SK-N-SH (cell line): Measurements from ENCODE around the gene GLS. TPM values are rescaled to one million over a fixed set of nuclear protein-coding genes. Genes with fewer than 3 reads are reported as not detected.

Experiments used
- CTCF ChIA-PET: fragments of 300-600, 350-600 bp; formaldehyde crosslinking; extraction: SDS; loops from one replicate; lab custom pipeline; 2021; lab: Yijun Ruan, JAX
- POLR2A ChIA-PET: fragments of 350-600 bp; sonication (Branson Sonifier 250); formaldehyde crosslinking; extraction: SDS; loops from one replicate; lab custom pipeline; 2020; ENCODE audit warnings: antibody characterized with exemption, inconsistent platforms; lab: Yijun Ruan, JAX
- DNase-seq: peaks from one replicate; pipeline ENCODE4 v3.0.0; 2012
- H2AFZ ChIP-seq: fragments of 200-600 bp; sonication (generic); 2 replicates; pipeline ENCODE4 v1.8.1; 2016; ENCODE audit warnings: antibody characterized with exemption, mild to moderate bottlenecking, low read depth
- H3F3A ChIP-seq: fragments of 200-600 bp; sonication (generic); replicated peaks from 2 replicates; pipeline ENCODE3; 2016; ENCODE audit warnings: antibody characterized with exemption, mild to moderate bottlenecking; ENCODE audit not compliant: insufficient read depth
- H3K27ac ChIP-seq, 2 experiments: fragments of 200-500 bp in 1 of 2; fragments of 200-600 bp in 1 of 2; sonication (Bioruptor generic) in 1 of 2; sonication (generic), shearing (Covaris generic) in 1 of 2; 2 replicates each; pipeline versions ENCODE4 v1.5.1 to v1.6.1; 2014 to 2016; ENCODE audit warnings: low read depth in 2 of 2, inconsistent platforms in 1 of 2, low read length in 1 of 2, mild to moderate bottlenecking in 1 of 2, mixed read lengths in 1 of 2
- H3K27me3 ChIP-seq: fragments of 200-600 bp; sonication (generic), shearing (Covaris generic); 2 replicates; pipeline ENCODE4 v1.6.1; 2016; ENCODE audit warnings: mixed run types; ENCODE audit not compliant: insufficient read depth
- H3K36me3 ChIP-seq, 2 experiments: fragments of 200-500 bp in 1 of 2; fragments of 200-600 bp in 1 of 2; sonication (Bioruptor generic) in 1 of 2; sonication (generic) in 1 of 2; replicated peaks in 1 of 2; 2 replicates each; pipeline versions ENCODE3 to v1.5.1; 2014 to 2016; ENCODE audit warnings: low read length in 1 of 2, mild to moderate bottlenecking in 1 of 2; ENCODE audit not compliant: insufficient read depth in 2 of 2, control insufficient read depth in 1 of 2
- H3K4me1 ChIP-seq, 2 experiments: fragments of 200-500 bp in 1 of 2; fragments of 200-600 bp in 1 of 2; sonication (Bioruptor generic) in 1 of 2; sonication (generic), shearing (Covaris generic) in 1 of 2; 2 replicates each; pipeline versions ENCODE4 v1.5.1 to v1.6.1; 2014 to 2016; ENCODE audit warnings: low read depth in 1 of 2, low read length in 1 of 2, mixed run types in 1 of 2; ENCODE audit not compliant: insufficient read depth in 2 of 2, control insufficient read depth in 1 of 2
- H3K4me2 ChIP-seq: fragments of 200-600 bp; sonication (generic), shearing (Covaris generic); 2 replicates; pipeline ENCODE4 v1.6.1; 2017; ENCODE audit warnings: mixed run types
- H3K4me3 ChIP-seq, 2 experiments: fragments of 200-500 bp in 1 of 2; fragments of 200-600 bp in 1 of 2; sonication (Bioruptor generic) in 1 of 2; sonication (generic), shearing (Covaris generic) in 1 of 2; 2 replicates each; pipeline versions ENCODE4 v1.5.1 to v1.8.1; 2014 to 2016; ENCODE audit warnings: low read depth in 2 of 2, inconsistent platforms in 1 of 2, low read length in 1 of 2, mild to moderate bottlenecking in 1 of 2, mixed read lengths in 1 of 2, moderate library complexity in 1 of 2
- H3K79me2 ChIP-seq: fragments of 200-600 bp; sonication (generic); 2 replicates; pipeline ENCODE4 v1.8.1; 2017; ENCODE audit warnings: mild to moderate bottlenecking; ENCODE audit not compliant: insufficient read depth
- H3K9ac ChIP-seq: fragments of 200-600 bp; sonication (generic); 2 replicates; pipeline ENCODE4 v1.6.1; 2017; ENCODE audit warnings: mixed run types
- H3K9me2 ChIP-seq: fragments of 200-600 bp; sonication (generic); 2 replicates; pipeline ENCODE4 v1.6.1; 2017; ENCODE audit warnings: mixed run types
- H3K9me3 ChIP-seq: fragments of 200-600 bp; sonication (generic); 2 replicates; pipeline ENCODE4 v1.6.1; 2017; ENCODE audit warnings: mixed run types, mild to moderate bottlenecking, moderate library complexity
- H4K20me1 ChIP-seq: fragments of 200-600 bp; sonication (generic); 2 replicates; pipeline ENCODE4 v1.6.1; 2017; ENCODE audit warnings: mild to moderate bottlenecking, mixed run types; ENCODE audit not compliant: insufficient read depth
- CHD2 ChIP-seq: fragments of 150-350 bp; IDR thresholded peaks from 2 replicates; pipeline ENCODE4 v1.6.1; 2018; ENCODE audit warnings: low read length; ENCODE audit not compliant: partially characterized antibody
- MXI1 ChIP-seq: IDR thresholded peaks from 2 replicates; pipeline ENCODE4 v1.6.1; 2012; ENCODE audit warnings: mild to moderate bottlenecking, low read depth, low read length, improper control_type of control experiment
- NRF1 ChIP-seq: IDR thresholded peaks from 2 replicates; pipeline ENCODE4 v1.6.1; 2012; ENCODE audit warnings: low read depth, mild to moderate bottlenecking, low read length
- POLR2AphosphoS5 ChIP-seq: IDR thresholded peaks from 2 replicates; pipeline ENCODE4 v1.6.1; 2012; ENCODE audit warnings: low read depth, low read length
- RXRA ChIP-seq: IDR thresholded peaks from 2 replicates; pipeline ENCODE4 v1.4.0; 2012; ENCODE audit warnings: low read depth, mild to moderate bottlenecking, borderline replicate concordance
- WGBS: methylation state at CpG from one replicate; pipeline ENCODE4 v1.1.6; 2017; ENCODE audit warnings: low lambda C conversion rate; 5-methylcytosine and 5-hydroxymethylcytosine counted together
- polyA plus RNA-seq, 3 experiments: library from polyadenylated mRNA; depleted of rRNA; stranded (reverse); fragments of >200 nt; gene quantifications; 2 replicates each; pipeline ENCODE4 v1.2.3, GENCODE V29; 2012
- TF ChIP-seq, protein P1 (sequence below): IDR thresholded peaks from 2 replicates; pipeline ENCODE4; 2012
- TF ChIP-seq, protein P2 (sequence below): IDR thresholded peaks from 2 replicates; pipeline ENCODE4 v1.6.1; 2012; ENCODE audit warnings: mild to moderate bottlenecking, low read depth, low read length, moderate library complexity
- TF ChIP-seq, protein P3 (sequence below): IDR thresholded peaks from 2 replicates; pipeline ENCODE4 v1.4.0; 2012; ENCODE audit warnings: low read depth, borderline replicate concordance

The GLS gene
- polyA plus RNA-seq, 1 of the 3 experiments (the other 2 are of a cell fraction), result 37.2 TPM

DNA sequence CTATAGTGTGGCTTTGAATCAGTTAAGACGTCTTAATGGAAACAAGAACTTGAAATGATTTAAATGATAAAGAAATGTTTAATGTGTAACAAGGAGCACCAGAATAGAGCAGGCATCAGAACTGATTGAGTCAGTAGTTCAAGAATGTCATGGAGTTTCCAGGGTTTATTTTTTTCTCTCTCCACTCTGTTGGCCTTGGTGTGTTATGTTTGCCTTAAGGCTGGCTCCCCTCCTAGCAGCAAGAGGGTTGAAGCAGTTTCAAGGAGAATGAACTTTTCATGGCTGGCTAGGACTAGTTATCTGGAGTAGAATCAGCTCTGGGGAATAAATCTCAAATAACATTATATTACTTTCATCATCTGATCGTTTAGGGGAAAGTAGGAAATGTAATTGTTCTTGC is 13.4 kb upstream of the GLS start (continued):
- TF ChIP-seq NRF1 (no peak), RXRA (0 out of 2 replicates have a peak, but pooled peaks have one; percentile 47), POLR2AphosphoS5 (no peak)
- TF ChIP-seq, protein P1, sequence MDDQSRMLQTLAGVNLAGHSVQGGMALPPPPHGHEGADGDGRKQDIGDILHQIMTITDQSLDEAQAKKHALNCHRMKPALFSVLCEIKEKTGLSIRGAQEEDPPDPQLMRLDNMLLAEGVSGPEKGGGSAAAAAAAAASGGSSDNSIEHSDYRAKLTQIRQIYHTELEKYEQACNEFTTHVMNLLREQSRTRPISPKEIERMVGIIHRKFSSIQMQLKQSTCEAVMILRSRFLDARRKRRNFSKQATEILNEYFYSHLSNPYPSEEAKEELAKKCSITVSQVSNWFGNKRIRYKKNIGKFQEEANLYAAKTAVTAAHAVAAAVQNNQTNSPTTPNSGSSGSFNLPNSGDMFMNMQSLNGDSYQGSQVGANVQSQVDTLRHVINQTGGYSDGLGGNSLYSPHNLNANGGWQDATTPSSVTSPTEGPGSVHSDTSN, result peak; percentile 61; the same call in 1 of the 2 replicates
- TF ChIP-seq, protein P2, sequence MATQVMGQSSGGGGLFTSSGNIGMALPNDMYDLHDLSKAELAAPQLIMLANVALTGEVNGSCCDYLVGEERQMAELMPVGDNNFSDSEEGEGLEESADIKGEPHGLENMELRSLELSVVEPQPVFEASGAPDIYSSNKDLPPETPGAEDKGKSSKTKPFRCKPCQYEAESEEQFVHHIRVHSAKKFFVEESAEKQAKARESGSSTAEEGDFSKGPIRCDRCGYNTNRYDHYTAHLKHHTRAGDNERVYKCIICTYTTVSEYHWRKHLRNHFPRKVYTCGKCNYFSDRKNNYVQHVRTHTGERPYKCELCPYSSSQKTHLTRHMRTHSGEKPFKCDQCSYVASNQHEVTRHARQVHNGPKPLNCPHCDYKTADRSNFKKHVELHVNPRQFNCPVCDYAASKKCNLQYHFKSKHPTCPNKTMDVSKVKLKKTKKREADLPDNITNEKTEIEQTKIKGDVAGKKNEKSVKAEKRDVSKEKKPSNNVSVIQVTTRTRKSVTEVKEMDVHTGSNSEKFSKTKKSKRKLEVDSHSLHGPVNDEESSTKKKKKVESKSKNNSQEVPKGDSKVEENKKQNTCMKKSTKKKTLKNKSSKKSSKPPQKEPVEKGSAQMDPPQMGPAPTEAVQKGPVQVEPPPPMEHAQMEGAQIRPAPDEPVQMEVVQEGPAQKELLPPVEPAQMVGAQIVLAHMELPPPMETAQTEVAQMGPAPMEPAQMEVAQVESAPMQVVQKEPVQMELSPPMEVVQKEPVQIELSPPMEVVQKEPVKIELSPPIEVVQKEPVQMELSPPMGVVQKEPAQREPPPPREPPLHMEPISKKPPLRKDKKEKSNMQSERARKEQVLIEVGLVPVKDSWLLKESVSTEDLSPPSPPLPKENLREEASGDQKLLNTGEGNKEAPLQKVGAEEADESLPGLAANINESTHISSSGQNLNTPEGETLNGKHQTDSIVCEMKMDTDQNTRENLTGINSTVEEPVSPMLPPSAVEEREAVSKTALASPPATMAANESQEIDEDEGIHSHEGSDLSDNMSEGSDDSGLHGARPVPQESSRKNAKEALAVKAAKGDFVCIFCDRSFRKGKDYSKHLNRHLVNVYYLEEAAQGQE, result no peak

DNA sequence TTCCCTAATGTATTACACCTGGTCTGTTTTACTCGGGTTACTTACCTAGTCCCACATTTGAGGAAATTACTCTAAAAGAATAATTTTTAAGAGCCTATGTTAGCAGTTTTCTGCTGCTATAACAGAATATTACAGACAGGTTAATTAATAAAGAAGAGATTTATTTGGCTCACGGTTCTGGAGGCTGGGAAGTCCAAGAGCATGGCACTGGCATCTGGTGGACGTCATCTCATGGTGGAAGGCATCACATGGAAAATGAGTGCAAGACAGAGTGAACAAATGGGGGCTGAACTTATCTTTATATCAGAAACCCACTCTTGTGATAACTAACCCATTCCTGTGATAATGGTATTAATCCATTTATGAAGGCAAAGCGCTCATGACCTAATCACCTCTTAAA is 12.8 kb upstream of the GLS start:
- POLR2A ChIA-PET, result no interaction called here
- H4K20me1 ChIP-seq, result no peaks in the 10 kb centered on the region

More for the DNA sequence above, 12.8 kb upstream of the GLS start:
- no peak overlapping the region for H3K4me2 ChIP-seq
- CTCF ChIA-PET, result no interaction called here
- H3K27me3 ChIP-seq, result no peaks in the 10 kb centered on the region
- no peaks in the 10 kb centered on the region for H3K9me2 ChIP-seq
- peaks cover 18% of the 10 kb centered on the region for H3F3A ChIP-seq
- H3K79me2 ChIP-seq, result no peaks in the 10 kb centered on the region
- H3K27ac ChIP-seq, result peak overlapping the region; percentile 56 to 79; a peak in 3 of 4 replicates
- H3K36me3 ChIP-seq, result no peaks in the 10 kb centered on the region
- WGBS, result 74% methylated on average over 4 of the region's 4 CpGs
- no peak overlapping the region for H2AFZ ChIP-seq
- no peak overlapping the region for H3K4me3 ChIP-seq
- no peaks in the 10 kb centered on the region for H3K9me3 ChIP-seq
- no peak for DNase-seq
- TF ChIP-seq, protein P1, result no peak
- TF ChIP-seq, protein P3, sequence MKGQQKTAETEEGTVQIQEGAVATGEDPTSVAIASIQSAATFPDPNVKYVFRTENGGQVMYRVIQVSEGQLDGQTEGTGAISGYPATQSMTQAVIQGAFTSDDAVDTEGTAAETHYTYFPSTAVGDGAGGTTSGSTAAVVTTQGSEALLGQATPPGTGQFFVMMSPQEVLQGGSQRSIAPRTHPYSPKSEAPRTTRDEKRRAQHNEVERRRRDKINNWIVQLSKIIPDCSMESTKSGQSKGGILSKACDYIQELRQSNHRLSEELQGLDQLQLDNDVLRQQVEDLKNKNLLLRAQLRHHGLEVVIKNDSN, result no peak
- TF ChIP-seq POLR2AphosphoS5 (no peak), CHD2 (no peak), MXI1 (no peak), RXRA (no peak)
- H3K9ac ChIP-seq, result no peak overlapping the region
- H3K4me1 ChIP-seq, result peaks cover 6 to 11% of the 10 kb centered on the region in 2 experiments; a peak in 2 of 4 replicates
